OCI-LY3 (cell line): ENCODE measurements around the gene GID8.

Experiments used
- CTCF ChIP-seq: fragments of 200-600, 300-600 bp; sonication (generic); IDR thresholded peaks from 2 replicates; pipeline ENCODE4 v1.5.1; 2014; ENCODE audit warnings: antibody characterized with exemption, low read length, low read depth
- EZH2phosphoT487 ChIP-seq: fragments of 200-600 bp; shearing (Covaris generic); IDR thresholded peaks from 2 replicates; pipeline ENCODE4 v1.6.1; 2018; ENCODE audit warnings: antibody characterized with exemption, mixed run types, low read depth

GRCh38 chr20:62979876-62980373 is 42.0 kb downstream of the GID8 start:
- TF ChIP-seq CTCF = no peak
- TF ChIP-seq EZH2phosphoT487 = no peak
